Mesenchymal stem cell (in vitro differentiated cells and primary cell): ENCODE results near the gene IZUMO4.

Experiments used
- DNase-seq: peaks from one replicate; pipeline ENCODE4 v3.0.0-alpha.2; 2013
- H2AFZ ChIP-seq: one replicate; pipeline ENCODE4 v1.6.1; 2013; ENCODE audit warnings: low read depth, mild to moderate bottlenecking, control low read depth, inconsistent platforms, low read length, moderate library complexity
- H2AK5ac ChIP-seq: 2 replicates; pipeline ENCODE4 v1.6.1; 2013; ENCODE audit warnings: low read length, moderate library complexity, mild to moderate bottlenecking, inconsistent platforms; ENCODE audit not compliant: severe bottlenecking
- H2BK120ac ChIP-seq: one replicate; pipeline ENCODE4 v1.6.1; 2013; ENCODE audit warnings: low read depth, mild to moderate bottlenecking, inconsistent platforms, low read length, moderate library complexity
- H2BK12ac ChIP-seq, 2 experiments: one replicate each; pipeline ENCODE4 v1.6.1; 2013; ENCODE audit warnings: inconsistent platforms in 2 of 2, low read length in 2 of 2, mild to moderate bottlenecking in 2 of 2, moderate library complexity in 2 of 2, control low read depth in 1 of 2
- H2BK15ac ChIP-seq: one replicate; pipeline ENCODE4 v1.6.1; 2013; ENCODE audit warnings: mild to moderate bottlenecking, low read depth, inconsistent platforms; ENCODE audit not compliant: poor library complexity, severe bottlenecking
- H2BK5ac ChIP-seq: 2 replicates; pipeline ENCODE4 v1.6.1; 2013; ENCODE audit warnings: low read depth, mild to moderate bottlenecking, low read length, control low read depth, inconsistent platforms; ENCODE audit not compliant: poor library complexity, severe bottlenecking
- H3K14ac ChIP-seq, 2 experiments: one replicate each; pipeline ENCODE4 v1.6.1; 2013; ENCODE audit warnings: inconsistent platforms in 2 of 2, low read length in 2 of 2, control low read depth in 1 of 2, mild to moderate bottlenecking in 1 of 2, moderate library complexity in 1 of 2
- H3K18ac ChIP-seq, 2 experiments: one replicate each; pipeline ENCODE4 v1.6.1; 2013; ENCODE audit warnings: inconsistent platforms in 2 of 2, low read length in 2 of 2, control low read depth in 1 of 2, low read depth in 1 of 2, mild to moderate bottlenecking in 1 of 2
- H3K23ac ChIP-seq, 2 experiments: one replicate each; pipeline ENCODE4 v1.6.1; 2013; ENCODE audit warnings: inconsistent platforms in 2 of 2, low read length in 2 of 2, mild to moderate bottlenecking in 2 of 2, moderate library complexity in 2 of 2, control low read depth in 1 of 2
- H3K27ac ChIP-seq: 2 replicates; pipeline ENCODE4 v1.5.1; 2013; ENCODE audit warnings: mild to moderate bottlenecking, moderate library complexity, low read length, control low read depth, inconsistent platforms; ENCODE audit not compliant: poor library complexity, severe bottlenecking
- H3K27me3 ChIP-seq, 2 experiments: 2 replicates each; pipeline versions ENCODE4 v1.6.1 to v1.7.0; 2013; ENCODE audit warnings: low read length in 2 of 2, mild to moderate bottlenecking in 2 of 2, moderate library complexity in 2 of 2, control low read depth in 1 of 2, inconsistent platforms in 1 of 2; ENCODE audit not compliant: control insufficient read depth in 1 of 2, insufficient read depth in 1 of 2
- H3K36me3 ChIP-seq, 2 experiments: 2 replicates each; pipeline versions ENCODE4 v1.6.1 to v1.7.0; 2013; ENCODE audit warnings: low read length in 2 of 2, control low read depth in 1 of 2, inconsistent platforms in 1 of 2, low read depth in 1 of 2, mild to moderate bottlenecking in 1 of 2; ENCODE audit not compliant: insufficient read depth in 2 of 2, control insufficient read depth in 1 of 2
- H3K4ac ChIP-seq, 2 experiments: one replicate each; pipeline ENCODE4 v1.6.1; 2013; ENCODE audit warnings: inconsistent platforms in 2 of 2, low read length in 2 of 2, mild to moderate bottlenecking in 2 of 2, moderate library complexity in 2 of 2, control low read depth in 1 of 2, low read depth in 1 of 2
- H3K4me1 ChIP-seq: 2 replicates; pipeline ENCODE4 v1.6.1; 2013; ENCODE audit warnings: low read depth, low read length, control low read depth; ENCODE audit not compliant: control insufficient read depth, insufficient read depth
- H3K4me2 ChIP-seq: 2 replicates; pipeline ENCODE4 v1.6.1; 2013; ENCODE audit warnings: low read length, mild to moderate bottlenecking, inconsistent platforms; ENCODE audit not compliant: poor library complexity, severe bottlenecking
- H3K4me3 ChIP-seq, 2 experiments: 2 replicates each; pipeline versions ENCODE4 v1.5.1 to v1.7.0; 2013; ENCODE audit warnings: low read length in 2 of 2, mild to moderate bottlenecking in 2 of 2, control low read depth in 1 of 2, low read depth in 1 of 2; ENCODE audit not compliant: insufficient read depth in 1 of 2
- H3K79me1 ChIP-seq: replicated peaks from 2 replicates; pipeline ENCODE4 v1.6.1; 2013; ENCODE audit warnings: mild to moderate bottlenecking, control low read depth, low read length, inconsistent platforms; ENCODE audit not compliant: poor library complexity, severe bottlenecking
- H3K9ac ChIP-seq: 2 replicates; pipeline ENCODE4 v1.7.0; 2013; ENCODE audit warnings: mild to moderate bottlenecking, low read length, moderate library complexity
- H3K9me3 ChIP-seq: 2 replicates; pipeline ENCODE4 v1.7.0; 2013; ENCODE audit warnings: mild to moderate bottlenecking, low read length; ENCODE audit not compliant: control insufficient read depth
- H4K8ac ChIP-seq: one replicate; pipeline ENCODE4 v1.6.1; 2013; ENCODE audit warnings: inconsistent platforms, mild to moderate bottlenecking, low read length, moderate library complexity
- H4K91ac ChIP-seq: one replicate; pipeline ENCODE4 v1.6.1; 2013; ENCODE audit warnings: mild to moderate bottlenecking, low read length, inconsistent platforms
- WGBS: methylation state at CpG from one replicate; pipeline ENCODE4 v1.1.7; 2013; ENCODE audit warnings: mixed read lengths; 5-methylcytosine and 5-hydroxymethylcytosine counted together

The IZUMO4 gene

DNA sequence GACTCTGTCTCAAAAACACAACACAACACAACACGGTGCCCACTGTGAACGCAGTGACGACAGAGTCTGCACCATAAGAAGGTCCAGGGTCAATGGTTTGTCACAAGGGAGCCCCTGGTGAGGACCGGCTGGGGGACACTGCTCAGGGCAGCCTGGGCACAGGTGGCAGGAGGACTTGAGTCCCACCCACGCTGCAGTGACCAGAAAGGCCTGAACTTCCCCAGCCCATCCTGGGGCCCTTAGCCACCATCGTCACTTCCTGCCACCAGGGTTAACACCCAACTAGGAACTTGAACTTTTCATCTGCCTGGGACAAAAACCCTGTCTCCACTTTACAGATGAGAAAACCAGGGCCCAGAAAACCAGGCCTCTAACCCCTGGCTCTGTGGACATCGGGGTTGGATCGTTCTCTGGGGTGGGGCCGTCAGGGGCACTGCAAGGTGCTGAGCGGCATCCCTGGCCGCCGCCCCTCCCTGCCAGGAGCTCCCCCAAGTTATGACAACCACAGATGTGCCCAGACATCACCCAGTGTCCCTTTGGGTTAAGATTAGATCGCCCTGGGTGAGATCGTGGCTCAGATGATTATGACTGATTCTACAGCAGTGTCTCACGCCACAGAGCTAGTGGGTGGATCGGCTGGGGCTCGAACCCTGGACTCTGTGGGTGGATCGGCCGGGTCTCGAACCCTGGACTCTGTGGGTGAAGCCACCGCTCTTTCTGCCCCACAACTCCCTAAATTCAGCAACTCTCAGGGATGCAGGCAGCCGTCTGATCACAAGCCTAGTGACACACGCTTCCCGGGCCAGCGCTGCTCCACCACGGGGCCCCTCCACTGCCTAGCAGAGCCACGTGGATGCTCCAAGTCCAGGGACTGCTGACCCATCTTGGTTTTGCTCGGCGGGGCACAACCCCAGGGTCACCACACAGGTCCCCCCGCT lies 14.6 kb upstream of the IZUMO4 start:
- Histone ChIP-seq H2BK12ac (peak overlapping the region in 1 of 2 experiments; percentile 3), H2AFZ (no peak overlapping the region), H3K79me1 (peaks cover 49% of the 10 kb centered on the region), H3K27me3 (no peaks in the 10 kb centered on the region), H4K8ac (peak overlapping the region; percentile 30), H3K23ac (no peak overlapping the region), H3K18ac (no peak overlapping the region), H2BK120ac (no peak overlapping the region), H3K4me3 (no peak overlapping the region), H3K9me3 (no peaks in the 10 kb centered on the region), H3K14ac (no peak overlapping the region), H3K4ac (no peak overlapping the region), H2BK5ac (no peak overlapping the region), H3K27ac (no peak overlapping the region), H3K36me3 (peaks cover 66 to 67% of the 10 kb centered on the region in 2 experiments), H3K4me2 (no peak overlapping the region), H2AK5ac (no peak overlapping the region), H4K91ac (no peak overlapping the region), H3K9ac (no peak overlapping the region), H2BK15ac (no peak overlapping the region), H3K4me1 (peaks cover 25% of the 10 kb centered on the region)
- DNase-seq: no peak
- 97% methylated on average over 30 of the region's 30 CpGs for WGBS

DNA sequence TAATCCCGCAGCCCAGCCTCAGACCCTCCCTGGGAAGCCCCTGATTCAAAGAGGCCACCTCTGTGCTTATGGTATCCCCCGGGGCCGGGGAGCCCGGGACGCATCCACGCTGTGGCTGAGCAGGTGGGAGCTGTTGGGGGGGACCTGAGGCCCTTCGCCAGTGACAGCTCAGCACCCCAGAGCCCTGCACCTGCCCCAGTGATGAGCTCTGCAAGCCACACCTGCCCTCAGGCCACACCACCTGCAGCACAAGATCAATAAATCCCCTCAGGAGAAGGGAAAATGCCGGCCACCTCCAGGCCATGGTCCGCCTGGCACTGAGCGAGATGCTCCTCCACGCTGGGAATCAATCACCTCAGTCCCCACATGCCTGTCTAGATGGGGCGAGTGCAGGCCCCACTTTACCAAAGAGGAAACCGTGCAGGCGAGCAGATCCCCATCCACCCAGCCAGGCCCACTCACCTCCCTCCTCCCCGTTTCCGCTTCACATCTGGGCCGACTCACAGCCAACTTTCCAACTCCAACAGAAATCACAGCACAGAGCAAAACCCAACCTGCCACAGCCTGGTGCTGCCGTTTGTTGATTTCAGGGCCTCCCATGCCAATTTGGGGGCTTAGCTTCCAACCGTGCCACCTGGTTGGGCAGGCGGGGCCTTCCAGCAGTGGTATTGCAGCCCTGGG lies 13.4 kb upstream of the IZUMO4 start:
- no peak overlapping the region for H2BK120ac ChIP-seq
- no peak overlapping the region for H3K4me2 ChIP-seq
- 95% methylated on average over 19 of the region's 20 CpGs for WGBS

DNA sequence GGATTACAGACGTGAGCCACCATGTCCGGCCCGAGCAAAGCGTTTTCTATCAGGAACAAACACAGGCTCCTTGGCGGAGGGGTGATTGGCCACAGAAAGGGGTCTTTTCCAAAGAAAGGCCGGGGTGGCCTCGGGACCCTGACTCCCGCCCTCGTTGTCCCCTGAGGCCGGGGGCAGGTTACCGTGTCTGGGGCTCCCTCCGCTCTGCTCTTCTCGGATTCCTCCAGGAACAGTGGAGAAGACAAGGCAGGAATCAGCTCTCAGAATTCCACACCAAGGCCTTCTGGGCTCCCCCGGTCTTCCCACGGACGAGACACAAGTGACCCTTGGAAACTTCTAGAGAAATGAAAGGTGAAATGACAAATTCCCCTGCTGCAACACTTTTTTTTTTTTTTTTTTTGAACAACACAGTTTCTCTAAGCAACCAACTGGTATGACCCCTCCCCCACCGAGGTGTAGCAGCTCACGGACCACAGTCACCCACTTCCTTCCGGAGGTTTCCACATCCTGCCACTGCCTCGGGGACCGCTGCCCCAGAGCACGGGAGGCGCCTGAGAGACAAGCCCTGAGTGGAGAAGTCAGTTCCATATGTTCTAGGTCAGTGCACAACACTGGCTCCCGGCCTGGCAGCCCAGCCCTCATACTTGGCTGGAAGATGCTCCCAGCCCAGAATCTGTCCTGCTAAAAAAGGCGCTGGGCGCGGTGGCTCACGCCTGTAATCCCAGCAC lies 11.6 kb upstream of the IZUMO4 start:
- peak overlapping the region; percentile 72 for H2AK5ac ChIP-seq
- H3K36me3 ChIP-seq: peaks cover 37 to 41% of the 10 kb centered on the region in 2 experiments
- H3K18ac ChIP-seq: peak overlapping the region; percentile 5 to 49
- H4K91ac ChIP-seq: peak overlapping the region; percentile 91
- no peaks in the 10 kb centered on the region for H3K27me3 ChIP-seq
- WGBS: 79% methylated on average over 28 of the region's 28 CpGs
- H3K4me2 ChIP-seq: peak overlapping the region; percentile 14
- no peak overlapping the region for H3K4me3 ChIP-seq
- peaks cover 31% of the 10 kb centered on the region for H3K79me1 ChIP-seq
- H3K9me3 ChIP-seq: no peaks in the 10 kb centered on the region
- DNase-seq: peak; percentile 76
- H2BK120ac ChIP-seq: no peak overlapping the region
- no peak overlapping the region for H3K14ac ChIP-seq
- H3K9ac ChIP-seq: no peak overlapping the region
- H3K4ac ChIP-seq: no peak overlapping the region
- peak overlapping the region; percentile 66 for H4K8ac ChIP-seq
- peak overlapping the region; percentile 62 for H2BK15ac ChIP-seq
- H3K4me1 ChIP-seq: peaks cover 44% of the 10 kb centered on the region
- H3K23ac ChIP-seq: no peak overlapping the region
- no peak overlapping the region for H2BK5ac ChIP-seq
- peak overlapping the region; percentile 50 for H3K27ac ChIP-seq
- no peak overlapping the region for H2BK12ac ChIP-seq
- H2AFZ ChIP-seq: no peak overlapping the region

More for the DNA sequence above, 13.4 kb upstream of the IZUMO4 start:
- H2BK5ac ChIP-seq: no peak overlapping the region
- H2BK12ac ChIP-seq: no peak overlapping the region
- H3K4me3 ChIP-seq: no peak overlapping the region
- no peak for DNase-seq
- no peak overlapping the region for H3K4ac ChIP-seq
- H3K27me3 ChIP-seq: no peaks in the 10 kb centered on the region
- no peak overlapping the region for H3K14ac ChIP-seq
- no peak overlapping the region for H3K9ac ChIP-seq
- peaks cover 46% of the 10 kb centered on the region for H3K79me1 ChIP-seq
- no peak overlapping the region for H2AFZ ChIP-seq
- H4K8ac ChIP-seq: no peak overlapping the region
- no peak overlapping the region for H3K18ac ChIP-seq
- no peak overlapping the region for H4K91ac ChIP-seq
- H2AK5ac ChIP-seq: no peak overlapping the region
- H3K9me3 ChIP-seq: no peaks in the 10 kb centered on the region
- peaks cover 32% of the 10 kb centered on the region for H3K4me1 ChIP-seq
- peaks cover 55 to 60% of the 10 kb centered on the region in 2 experiments for H3K36me3 ChIP-seq
- no peak overlapping the region for H2BK15ac ChIP-seq
- no peak overlapping the region for H3K27ac ChIP-seq
- H3K23ac ChIP-seq: no peak overlapping the region
